Measurements from ENCODE around the gene AOC2. TPM values are rescaled to one million over a fixed set of nuclear protein-coding genes. Genes with fewer than 3 reads are reported as not detected.
A peak's percentile ranks its signal among the peaks of the same experiment; 100 is the strongest.
"Not testable (repeated sequence)": the region's sequence is repeated elsewhere in the genome, so short reads cannot be mapped to it uniquely, and the experiment has no call there.

Gene AOC2
- polyA plus RNA-seq, 3 donors: 0.74 to 0.82 (median 0.80) TPM

DNA sequence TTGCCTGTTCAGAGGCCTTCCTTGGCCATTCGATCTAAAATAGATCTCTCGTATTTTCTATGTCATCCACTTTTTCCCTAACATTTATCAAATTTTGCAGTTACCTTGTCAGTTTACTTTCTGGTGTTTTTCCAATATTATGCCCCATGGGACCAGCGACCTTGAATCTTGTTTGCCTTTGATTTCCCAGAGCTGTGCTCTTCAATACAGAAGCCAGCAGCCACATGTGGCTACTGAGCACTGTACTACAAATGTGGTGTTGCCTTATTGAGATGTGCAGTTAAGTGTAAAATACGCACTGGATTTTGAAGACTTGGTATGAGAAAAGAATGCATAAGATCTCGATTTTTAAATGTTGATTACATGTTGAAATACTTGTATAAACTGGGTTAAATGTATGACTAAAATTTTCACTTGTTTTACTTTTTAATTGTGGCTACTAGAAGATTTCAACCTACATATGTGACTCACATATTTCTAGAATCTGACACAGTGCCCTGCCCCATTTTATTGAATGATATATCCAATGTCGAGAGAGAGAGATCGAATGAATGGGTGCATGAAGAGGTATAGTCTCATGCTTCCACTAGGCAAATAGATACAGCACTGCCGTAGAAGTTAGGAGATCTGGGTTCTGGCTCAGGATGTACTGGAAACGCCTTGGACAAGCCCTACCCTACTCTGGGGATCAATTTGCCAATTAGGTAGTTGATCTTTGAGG is 12.0 kb upstream of the AOC2 start:
- no peak for DNase-seq (ENCODE audit: low read depth in 3 of 3, low spot score in 2 of 3)

DNA sequence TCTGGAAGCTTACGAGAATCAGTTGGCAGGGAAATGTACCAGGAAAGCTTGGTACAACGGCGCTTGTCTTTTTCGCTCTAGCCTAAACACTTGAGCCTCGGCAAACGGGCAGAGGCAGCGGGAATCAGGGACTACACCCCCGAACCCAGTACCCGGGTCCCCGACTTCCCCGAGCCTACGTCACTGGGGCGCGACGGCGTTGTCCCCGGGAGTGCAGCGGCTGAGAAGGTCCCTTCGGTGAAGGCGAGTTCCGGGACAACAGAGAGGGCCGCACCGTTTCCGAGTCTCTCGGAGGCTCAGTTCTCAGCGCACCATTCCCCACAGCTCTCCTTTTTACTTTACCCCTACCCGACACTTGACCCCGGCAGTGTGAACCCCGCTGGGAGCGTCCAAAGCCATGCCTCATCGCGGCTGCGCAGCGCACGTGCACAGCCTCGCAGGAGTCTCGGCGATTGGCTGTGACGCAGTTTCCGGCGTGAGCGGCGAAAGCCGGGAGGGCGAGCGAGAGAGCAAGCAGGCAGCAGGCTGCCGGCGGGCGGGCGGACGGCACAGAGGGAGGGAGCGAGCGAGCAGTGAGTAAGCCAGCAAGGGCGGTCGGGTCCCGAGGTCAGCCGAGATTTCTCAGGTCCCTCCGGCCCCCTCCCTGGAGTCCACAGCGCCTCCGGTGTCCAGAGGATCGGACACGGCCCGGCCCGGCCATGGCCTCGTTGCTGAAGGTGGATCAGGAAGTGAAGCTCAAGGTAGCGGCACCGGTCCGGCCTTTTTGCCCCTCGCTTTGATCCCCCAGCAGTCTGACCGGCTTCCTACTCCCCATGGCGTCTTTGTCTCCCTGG is 11.2 kb upstream of the AOC2 start, which contains the start of gene PSME3:
PSME3 (plus strand) TSS at position 464 of the 833 bp plus-strand sequence; CDS start at position 699, 235 bp downstream.
- peak; percentile 76 to 85 (median 76) for DNase-seq (ENCODE audit: low read depth in 3 of 3, low spot score in 2 of 3)

DNA sequence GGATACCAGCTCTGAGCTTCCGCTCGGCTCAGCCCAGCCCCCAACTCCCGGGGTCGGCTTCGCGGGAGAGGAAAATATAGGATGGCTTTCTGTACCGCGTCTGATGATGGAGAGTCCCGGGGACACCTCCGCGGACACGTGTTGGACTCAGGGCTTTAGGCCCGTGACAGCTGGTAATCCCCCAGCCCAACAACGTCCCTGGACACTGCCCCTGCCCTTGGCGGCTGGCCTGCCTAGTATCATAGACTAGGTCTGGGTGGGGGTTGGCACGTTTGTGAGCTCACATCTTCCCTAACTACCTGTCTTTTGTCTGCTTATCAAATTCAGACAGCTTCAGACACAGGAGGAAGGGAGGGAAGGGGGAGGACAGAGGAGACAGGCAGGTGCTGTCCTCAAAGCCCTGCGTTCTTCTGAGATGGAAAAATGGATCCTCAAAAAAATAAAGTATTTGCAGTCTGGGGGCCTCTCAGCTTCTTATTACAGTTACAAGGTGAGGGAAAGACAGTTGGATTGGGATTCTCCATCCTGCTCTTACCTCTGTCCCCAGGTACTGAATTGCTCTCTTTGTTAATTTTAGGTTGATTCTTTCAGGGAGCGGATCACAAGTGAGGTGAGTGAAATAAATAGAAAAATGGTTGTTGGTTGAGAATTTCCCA is 10.5 kb upstream of the AOC2 start:
- DNase-seq (ENCODE audit: low read depth in 3 of 3, low spot score in 2 of 3): no peak

DNA sequence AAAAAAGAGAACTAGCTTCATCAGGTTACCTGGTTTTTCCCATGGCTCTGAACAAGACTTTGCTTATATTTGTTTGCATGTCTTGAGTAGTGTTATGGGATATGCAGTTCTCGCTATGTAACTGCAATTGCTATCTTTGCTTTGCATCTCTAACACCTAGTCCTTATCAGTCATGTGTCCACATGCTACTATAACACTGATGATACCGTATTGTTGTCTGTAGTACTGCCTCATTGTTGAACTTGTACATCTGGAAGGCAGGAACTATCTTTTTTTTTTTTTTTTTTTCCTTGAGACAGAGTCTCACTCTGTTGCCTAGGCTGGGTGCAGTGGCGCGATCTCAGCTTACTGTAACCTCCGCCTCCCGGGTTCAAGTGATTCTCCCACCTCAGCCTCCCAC is 8.6 kb upstream of the AOC2 start:
- DNase-seq (ENCODE audit: low read depth in 3 of 3, low spot score in 2 of 3): no peak

DNA sequence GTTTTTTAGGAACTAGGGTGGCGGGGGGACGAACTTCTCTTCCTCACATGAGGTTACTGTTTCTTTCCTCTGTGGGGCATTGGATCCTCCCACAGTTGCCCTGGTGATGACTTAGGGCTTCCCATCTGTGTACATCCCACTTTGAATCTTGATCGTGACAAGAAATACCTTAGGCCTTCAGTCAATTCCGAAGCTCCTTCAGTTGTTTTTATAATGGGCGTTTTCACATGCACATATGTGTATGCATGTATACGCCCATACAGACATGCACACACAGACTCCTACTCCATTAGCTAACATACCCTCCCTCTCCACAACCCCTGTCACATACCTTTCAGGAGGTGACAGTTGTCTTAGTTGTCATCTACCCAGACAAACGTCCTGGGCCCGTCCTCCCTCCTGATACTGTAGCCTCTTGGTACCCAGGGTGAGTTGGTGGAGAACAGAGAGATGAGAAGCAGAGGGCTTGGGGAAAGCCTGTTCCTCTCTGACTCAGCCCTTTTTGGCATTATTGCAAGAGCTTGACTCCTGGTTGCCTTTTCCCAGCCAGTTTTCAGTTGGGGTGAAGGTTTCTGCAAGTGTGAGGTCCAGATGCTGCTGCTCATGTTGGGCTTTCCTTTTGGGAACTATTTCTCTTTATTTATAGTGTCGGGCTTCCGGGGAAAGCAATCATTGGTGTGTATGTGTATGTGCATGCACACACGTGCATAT is 2.2 kb upstream of the AOC2 start:
- no peak for DNase-seq (ENCODE audit: low read depth in 3 of 3, low spot score in 2 of 3)

DNA sequence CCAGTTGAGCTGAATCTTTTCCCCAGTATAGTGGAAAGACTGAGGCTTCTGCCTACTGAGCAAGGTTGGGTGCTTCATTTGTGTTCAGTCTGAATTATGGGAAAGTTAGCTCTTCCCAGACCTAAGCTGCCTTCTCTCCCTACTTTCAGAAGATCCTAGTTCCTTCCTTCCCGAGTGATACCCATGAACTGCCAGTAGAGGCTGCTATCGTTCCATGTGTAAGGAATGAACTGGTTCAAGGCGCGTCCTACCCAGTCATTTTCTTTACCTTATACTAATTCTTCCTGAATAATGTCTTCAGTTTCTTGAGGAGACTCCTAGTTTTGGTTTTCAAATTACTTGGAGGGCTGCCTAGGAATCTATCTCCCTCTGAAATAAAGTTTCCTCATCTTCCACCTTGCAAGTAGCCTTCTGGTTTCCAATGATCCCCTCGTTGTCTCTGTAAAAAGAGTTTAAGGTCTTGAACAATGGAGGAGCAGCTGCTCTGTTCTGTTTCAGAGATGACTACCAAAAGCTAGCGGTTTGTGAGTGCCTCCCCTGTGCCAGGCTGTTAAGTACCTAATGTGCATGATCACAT is 934 bp upstream of the AOC2 start:
- no peak for DNase-seq (ENCODE audit: low read depth in 3 of 3, low spot score in 2 of 3)

DNA sequence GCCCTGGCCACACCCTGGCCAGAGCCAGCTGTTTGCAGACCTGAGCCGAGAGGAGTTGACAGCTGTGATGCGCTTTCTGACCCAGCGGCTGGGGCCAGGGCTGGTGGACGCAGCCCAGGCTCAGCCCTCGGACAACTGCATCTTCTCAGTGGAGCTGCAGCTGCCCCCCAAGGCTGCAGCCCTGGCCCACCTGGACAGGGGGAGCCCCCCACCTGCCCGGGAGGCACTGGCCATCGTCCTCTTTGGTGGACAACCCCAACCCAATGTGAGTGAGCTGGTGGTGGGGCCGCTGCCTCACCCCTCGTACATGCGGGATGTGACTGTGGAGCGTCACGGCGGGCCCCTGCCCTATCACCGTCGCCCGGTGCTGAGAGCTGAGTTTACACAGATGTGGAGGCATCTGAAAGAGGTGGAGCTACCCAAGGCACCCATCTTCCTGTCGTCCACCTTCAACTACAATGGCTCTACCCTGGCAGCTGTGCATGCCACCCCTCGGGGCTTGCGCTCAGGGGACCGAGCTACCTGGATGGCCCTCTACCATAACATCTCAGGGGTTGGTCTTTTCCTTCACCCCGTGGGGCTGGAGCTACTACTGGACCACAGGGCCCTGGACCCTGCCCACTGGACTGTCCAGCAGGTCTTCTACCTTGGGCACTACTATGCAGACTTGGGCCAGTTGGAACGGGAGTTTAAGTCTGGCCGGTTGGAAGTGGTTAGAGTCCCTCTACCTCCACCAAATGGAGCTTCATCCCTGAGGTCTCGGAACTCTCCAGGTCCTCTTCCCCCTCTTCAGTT is 578 bp downstream of the AOC2 start:
- no peak for DNase-seq (ENCODE audit: low read depth in 3 of 3, low spot score in 2 of 3)

DNA sequence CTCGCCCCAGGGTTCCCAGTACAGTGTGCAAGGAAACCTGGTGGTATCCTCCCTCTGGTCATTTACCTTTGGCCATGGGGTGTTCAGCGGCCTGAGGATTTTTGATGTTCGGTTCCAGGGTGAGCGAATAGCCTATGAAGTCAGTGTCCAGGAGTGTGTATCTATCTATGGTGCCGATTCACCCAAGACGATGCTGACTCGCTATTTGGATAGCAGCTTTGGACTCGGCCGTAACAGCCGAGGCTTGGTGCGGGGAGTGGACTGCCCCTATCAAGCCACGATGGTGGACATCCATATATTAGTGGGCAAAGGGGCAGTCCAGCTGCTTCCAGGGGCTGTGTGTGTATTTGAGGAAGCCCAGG is 1.2 kb downstream of the AOC2 start:
- DNase-seq (ENCODE audit: low read depth in 3 of 3, low spot score in 2 of 3): no peak

DNA sequence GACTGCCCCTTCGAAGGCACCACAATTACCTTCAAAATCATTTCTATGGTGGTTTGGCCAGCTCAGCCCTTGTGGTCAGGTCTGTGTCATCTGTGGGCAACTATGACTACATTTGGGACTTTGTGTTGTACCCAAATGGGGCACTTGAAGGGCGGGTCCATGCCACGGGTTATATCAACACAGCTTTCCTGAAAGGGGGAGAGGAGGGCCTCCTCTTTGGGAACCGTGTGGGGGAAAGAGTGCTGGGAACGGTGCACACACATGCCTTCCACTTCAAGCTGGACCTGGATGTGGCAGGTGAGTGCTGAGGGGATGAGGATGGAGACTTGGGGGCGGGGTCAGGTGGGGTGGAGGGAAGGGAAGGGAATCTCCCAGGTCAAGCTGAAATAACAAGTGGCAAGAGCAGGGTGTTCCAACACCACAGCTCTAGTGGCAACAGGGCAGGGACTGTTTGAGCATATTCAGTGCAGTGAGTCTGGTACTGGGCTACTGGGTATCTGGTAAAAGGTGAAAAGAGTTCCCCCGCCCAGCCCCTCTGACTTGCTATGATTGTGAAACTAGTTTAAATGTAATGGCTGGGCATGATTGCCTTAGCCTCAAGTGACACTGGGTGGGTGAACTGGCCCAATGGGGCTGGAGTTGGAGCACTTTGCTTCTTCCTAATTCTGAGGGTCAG is 1.7 kb downstream of the AOC2 start:
- DNase-seq (ENCODE audit: low read depth in 3 of 3, low spot score in 2 of 3): no peak

DNA sequence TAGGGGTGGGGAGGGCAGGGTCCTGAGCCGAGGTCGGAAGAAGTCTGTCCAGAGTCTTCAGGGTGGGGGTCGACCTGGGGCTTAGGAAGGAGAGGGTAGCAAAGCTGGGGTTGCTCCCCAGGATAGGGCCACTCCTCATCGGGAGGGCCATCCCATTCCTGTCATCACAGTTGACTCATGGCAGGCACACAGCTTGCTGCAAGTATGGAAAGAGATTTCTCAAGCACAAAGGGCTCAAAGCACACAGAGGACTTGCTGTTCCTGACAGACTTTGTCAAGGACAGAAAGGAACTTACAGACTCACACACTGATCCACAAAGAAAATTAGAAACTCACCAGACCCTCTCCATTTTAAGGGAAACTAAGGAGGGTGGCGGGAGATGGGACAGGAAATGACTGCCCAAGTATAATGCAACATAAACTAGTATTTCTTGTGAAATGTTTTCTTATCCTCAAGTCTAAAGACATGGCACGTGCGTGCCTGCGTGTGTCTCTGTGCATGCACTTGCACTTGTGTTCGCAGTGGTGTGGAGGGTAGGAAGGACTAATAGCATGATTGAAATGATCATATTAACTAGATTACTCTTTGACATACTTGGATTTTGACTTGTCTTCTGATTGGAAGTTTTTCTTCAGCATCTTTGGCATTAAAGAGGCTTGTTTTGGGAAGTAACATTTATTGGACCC is 2.4 kb downstream of the AOC2 start:
- DNase-seq (ENCODE audit: low read depth in 3 of 3, low spot score in 2 of 3): no peak

DNA sequence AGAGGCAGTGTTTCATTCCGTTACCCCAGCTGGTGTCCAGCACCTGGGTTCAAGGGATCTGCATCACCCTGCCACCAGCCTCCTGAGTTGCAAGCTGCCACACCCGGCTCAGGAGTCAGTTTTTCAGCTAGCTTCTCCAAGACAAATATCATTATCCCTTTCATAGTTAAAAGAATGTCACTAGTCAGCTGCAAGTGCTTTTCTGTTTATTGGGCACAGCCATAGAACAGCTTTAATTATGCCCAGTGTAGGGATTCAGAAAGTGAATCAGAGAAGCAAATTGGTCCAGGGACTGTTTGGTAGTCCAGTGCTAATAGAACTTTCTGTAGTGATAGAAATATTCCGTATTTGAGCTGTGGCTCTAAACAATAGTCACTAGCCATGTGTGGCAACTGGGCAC is 3.7 kb downstream of the AOC2 start:
- no peak for DNase-seq (ENCODE audit: low read depth in 3 of 3, low spot score in 2 of 3)

DNA sequence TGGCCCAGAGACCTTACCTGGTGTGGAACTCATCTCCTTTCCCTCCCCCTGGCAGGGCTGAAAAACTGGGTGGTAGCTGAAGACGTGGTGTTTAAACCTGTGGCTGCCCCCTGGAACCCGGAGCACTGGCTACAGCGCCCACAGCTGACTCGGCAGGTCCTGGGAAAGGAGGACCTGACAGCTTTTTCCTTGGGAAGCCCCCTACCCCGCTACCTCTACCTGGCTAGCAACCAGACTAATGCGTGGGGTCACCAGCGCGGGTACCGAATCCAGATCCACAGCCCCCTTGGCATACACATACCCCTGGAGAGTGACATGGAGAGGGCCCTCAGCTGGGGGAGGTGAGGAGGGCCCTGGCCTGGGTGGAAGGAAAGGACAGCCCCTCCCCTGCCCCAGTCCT is 4.7 kb downstream of the AOC2 start:
- DNase-seq (ENCODE audit: low read depth in 3 of 3, low spot score in 2 of 3): no peak

DNA sequence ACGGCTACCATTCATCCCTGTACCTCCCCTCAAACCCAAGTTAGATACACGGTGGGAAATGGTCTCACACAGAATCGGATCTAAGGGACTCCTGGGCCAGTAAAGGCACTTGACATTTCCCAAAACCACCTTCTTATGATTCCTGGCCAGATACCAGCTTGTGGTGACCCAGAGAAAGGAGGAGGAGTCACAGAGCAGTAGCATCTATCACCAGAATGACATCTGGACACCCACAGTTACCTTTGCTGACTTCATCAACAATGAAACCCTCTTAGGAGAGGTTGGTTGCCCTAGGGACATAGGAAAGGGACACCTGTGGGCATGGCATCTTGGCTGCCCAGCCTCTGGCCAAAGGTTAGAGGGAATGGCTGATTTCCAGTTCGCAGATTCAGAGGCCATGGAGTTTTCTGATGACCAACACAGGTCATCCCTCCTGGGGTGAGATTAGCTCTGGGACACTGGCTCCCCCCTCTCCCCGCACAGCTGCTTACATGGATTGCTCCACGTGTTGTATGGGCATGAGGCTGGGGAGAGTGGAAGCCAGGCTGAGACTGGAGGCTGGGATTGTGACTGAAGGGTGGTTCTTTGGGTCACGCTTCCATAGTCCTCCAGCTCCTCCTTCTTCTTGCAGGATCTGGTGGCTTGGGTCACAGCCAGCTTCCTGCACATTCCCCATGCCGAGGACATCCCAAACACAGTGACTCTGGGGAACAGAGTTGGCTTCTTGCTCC is 5.2 kb downstream of the AOC2 start:
- DNase-seq (ENCODE audit: low read depth in 3 of 3, low spot score in 2 of 3): no peak

DNA sequence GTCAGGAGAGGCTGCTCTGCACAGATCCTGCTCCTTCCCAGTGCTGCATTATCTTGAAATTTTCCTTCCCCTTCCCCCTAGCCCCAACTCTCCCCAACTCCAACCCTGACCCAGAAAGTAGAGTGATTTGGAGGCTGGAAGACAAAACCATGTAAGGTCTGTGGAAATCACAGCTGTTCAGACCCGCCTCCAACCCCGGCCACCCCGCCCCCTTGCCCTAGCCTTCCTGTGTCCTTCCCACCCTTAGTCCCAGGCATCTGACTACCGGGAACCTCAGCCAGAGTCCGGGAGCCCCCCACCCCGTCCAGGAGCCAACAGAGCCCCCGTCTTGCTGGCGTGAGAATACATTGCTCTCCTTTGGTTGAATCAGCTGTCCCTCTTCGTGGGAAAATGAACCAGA is 6.6 kb downstream of the AOC2 start, which contains the start of gene AOC3:
AOC3 (plus strand) TSS at position 246 of the 400 bp plus-strand sequence; CDS start at position 391, 145 bp downstream.
- no peak for DNase-seq (ENCODE audit: low read depth in 3 of 3, low spot score in 2 of 3)

DNA sequence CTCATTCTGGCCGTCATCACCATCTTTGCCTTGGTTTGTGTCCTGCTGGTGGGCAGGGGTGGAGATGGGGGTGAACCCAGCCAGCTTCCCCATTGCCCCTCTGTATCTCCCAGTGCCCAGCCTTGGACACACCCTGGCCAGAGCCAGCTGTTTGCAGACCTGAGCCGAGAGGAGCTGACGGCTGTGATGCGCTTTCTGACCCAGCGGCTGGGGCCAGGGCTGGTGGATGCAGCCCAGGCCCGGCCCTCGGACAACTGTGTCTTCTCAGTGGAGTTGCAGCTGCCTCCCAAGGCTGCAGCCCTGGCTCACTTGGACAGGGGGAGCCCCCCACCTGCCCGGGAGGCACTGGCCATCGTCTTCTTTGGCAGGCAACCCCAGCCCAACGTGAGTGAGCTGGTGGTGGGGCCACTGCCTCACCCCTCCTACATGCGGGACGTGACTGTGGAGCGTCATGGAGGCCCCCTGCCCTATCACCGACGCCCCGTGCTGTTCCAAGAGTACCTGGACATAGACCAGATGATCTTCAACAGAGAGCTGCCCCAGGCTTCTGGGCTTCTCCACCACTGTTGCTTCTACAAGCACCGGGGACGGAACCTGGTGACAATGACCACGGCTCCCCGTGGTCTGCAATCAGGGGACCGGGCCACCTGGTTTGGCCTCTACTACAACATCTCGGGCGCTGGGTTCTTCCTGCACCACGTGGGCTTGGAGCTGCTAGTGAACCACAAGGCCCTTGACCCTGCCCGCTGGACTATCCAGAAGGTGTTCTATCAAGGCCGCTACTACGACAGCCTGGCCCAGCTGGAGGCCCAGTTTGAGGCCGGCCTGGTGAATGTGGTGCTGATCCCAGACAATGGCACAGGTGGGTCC is 7.2 kb downstream of the AOC2 start:
- DNase-seq (ENCODE audit: low read depth in 3 of 3, low spot score in 2 of 3): not testable (repeated sequence)

DNA sequence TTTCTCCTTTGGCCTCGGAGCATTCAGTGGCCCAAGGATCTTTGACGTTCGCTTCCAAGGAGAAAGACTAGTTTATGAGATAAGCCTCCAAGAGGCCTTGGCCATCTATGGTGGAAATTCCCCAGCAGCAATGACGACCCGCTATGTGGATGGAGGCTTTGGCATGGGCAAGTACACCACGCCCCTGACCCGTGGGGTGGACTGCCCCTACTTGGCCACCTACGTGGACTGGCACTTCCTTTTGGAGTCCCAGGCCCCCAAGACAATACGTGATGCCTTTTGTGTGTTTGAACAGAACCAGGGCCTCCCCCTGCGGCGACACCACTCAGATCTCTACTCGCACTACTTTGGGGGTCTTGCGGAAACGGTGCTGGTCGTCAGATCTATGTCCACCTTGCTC is 8.0 kb downstream of the AOC2 start:
- no peak for DNase-seq (ENCODE audit: low read depth in 3 of 3, low spot score in 2 of 3)

DNA sequence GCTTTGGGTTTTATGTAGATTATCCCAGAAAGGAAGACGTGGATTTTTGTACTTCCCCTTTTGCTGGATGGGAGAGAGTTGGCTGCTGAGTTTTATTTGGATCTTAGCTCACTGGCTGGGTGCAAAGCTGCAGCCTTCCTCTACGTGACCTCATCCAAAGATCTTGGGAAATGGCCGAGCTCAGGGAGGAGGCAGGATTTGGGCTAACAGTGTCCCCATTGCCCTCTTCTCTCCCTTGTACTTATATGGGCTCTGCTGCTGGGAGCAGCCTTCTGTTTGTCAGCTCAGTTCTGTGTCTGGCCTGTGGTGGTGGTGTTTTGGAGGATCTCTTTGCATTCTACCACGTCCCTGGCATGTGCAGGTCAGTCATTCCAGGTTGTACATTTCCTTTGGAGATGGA is 8.6 kb downstream of the AOC2 start:
- no peak for DNase-seq (ENCODE audit: low read depth in 3 of 3, low spot score in 2 of 3)

Data from right renal cortex interstitium (tissue), 3 donors.